Stimulated activated CD4-positive, alpha-beta T cell treated with anti-CD3 and anti-CD28 coated beads, Interleukin-12 subunit alpha, Interleukin-12 subunit beta, amount 100 ng/mL, for 4 hours (primary cell): ENCODE measurements around the gene TRIM71.

Experiments used
- DNase-seq: peaks from one replicate; pipeline ENCODE4 v3.0.0-alpha.2; 2020

TRIM71 gene

DNA sequence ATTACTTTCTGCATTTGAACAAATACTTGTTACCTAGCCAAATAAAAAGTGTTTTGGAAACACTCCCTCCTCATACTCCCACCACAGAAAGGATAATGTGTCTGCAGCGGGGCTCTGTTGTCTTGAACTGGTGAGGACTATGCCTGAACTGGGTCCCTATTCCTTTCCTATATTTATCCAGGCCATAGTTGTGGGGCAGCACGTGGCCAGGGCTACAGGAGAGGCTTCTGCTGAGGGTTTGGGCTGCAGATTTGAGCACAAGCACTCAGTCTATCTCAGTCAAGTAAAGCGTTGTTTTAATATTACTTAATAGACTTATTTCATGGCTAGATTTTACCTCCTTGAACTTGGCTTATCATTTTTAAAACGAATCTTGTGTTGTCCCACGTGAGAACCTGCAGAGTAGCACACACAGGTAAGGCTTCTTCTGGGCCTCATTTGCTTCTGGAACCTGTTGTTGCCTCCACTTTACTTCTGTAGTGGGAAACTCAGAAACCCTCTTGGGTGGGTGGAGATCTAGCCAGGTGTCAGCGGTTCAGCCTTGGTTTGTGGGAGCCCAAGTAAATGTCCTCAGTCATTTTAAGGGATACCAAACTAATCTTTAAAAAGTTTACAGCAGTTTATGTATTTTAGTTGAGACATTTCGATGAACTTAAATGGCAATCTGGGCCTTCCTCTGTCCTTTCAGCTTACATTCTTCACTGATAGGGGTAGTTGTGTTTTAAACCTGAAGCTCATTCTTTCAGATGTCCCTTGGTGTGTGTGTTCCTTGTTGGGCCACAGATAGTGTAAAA lies 51.1 kb downstream of the TRIM71 start:
- DNase-seq = no peak

DNA sequence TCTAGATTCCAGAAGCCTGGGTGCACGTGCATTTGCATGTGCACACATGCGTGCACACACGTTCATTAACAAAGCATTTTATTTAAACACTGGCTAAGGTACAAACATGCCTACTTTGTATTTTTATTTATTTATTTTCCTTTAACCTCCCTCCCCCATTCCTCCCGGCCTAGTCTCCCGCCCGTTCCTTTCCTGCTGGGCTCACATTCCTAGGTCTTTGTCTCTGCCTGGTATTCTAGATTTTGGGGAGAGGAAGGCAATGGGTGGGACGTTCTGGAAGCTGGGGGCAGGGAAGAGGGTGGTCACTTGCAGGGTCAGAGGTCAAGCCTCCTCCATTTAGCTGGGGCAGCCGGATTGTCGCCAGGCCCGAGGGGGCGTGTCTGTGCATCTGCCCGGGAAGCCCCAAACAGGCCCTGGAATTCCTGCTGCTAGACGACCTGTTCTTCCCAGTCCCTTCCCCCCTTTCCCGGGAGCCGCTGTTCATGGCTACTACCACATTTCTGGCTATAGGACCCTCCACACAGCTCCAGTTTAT lies 51.8 kb downstream of the TRIM71 start:
- DNase-seq = no peak

DNA sequence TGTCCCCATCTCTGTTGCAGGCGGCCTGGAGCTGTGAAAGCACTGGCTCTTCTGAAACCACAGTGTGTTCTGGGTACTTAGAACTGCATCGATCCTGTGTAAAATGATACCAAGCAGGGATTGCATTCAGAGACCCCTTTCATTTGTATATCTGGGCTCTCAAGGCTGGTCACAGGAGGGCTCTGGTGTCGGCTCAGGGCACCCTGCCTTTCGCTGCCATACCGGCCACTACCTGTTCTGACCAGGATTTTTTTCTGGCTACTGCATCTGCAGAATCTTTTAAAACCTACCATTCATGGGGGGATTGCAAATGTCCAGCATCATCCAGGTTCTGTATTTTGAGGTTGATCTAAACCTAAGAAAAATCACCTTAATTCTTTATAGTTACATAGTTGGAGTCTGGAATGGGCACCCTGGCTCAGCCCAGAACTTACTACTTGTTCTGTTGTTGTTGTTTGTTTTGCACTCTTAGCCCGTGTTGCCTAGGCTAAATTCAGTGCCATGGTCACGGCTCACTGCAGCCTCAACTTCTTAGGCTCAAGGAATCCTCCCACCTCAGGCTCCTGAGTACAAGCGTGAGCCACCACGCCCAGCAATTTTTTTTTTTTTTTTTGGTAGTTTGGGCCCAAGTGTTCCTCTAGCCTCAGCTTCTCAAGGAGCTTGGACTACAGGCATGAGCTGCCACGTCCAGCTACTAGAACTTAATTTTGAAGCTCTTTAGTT lies 52.7 kb downstream of the TRIM71 start:
- DNase-seq = no peak

DNA sequence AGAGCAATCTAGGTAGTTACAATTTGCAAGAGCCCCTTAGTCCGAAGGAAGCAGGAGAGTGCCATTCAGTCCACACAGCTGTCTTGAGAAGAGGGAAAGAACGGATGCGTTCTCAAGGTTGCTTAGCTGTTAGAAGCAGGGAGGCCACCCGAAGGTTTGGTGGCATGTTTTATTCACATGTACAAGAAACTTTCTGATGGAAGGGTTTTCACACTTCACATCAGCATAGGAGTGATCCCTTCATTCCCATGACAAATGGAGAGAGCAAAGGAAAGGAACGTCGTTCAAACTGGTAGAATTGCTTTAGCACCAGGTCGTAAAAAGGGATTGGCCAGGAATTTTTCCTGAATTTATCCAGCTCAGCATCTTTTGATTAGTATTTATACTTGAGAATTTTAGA lies 53.5 kb downstream of the TRIM71 start:
- no peak for DNase-seq

DNA sequence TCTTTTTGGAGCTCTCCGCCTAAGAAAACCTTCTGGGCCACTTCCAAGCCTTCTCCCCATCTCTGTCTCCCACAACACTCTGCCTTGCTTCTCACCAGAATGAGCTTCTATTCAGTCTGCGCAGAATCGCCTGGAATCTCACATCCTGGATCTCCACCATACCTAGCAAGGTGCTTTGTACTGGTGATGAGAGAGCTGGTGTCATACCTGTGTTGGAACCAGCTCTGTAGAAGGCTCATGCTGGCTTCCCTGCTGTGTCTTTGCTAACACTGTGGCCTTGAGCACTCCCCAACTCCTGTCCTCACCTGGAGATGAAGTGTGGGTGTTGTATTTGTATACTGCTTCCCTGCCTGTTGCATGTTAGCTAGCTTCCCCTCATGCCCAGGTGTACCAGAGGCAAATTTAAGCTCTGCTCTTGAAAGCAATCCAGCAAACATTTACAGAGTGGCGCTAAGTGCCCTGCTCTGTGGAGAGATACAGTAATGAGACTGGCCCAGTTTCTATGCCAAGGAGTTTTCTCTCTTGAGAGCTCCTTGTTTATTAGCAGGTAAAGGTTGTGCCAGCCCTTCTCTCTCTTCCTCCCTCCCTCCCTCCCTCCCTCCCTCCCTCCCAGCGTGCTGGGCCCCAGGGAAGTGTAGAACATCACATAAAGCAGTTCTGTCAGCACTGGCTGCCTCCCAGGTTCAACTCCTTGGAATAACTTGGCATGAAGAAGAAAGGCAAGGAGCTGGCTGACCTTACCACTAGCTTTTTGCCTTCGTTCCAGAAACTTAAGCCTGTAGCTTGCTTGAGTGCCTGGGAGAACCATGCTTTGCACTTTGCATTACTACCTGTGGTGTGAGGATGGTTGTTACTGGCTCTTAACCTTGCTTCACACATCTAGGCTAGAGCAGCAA lies 54.9 kb downstream of the TRIM71 start:
- DNase-seq = no peak

DNA sequence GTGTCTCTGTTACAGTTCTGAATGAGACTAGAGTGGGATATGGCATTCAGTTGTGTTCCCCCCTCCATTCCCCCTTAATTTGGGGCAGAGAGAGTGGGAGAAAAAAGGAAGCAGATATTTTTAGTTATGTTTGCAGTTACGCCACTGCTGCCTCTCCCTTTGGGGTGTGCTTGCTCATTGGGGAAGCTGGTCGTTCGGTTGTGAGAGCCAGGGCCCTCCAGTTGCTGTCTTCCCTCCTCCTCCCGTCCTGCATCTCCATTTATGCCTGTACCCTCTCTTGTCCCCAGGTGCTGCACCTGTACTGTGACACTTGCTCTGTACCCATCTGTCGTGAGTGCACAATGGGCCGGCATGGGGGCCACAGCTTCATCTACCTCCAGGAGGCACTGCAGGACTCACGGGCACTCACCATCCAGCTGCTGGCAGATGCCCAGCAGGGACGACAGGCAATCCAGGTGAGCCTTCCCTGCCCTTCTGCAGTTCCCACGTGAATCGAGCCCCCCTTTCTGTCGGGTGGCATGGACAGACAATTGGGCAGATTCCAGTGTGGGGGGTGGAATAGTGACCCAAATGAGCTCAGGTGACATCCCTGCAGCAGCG lies 55.8 kb downstream of the TRIM71 start:
- no peak for DNase-seq

DNA sequence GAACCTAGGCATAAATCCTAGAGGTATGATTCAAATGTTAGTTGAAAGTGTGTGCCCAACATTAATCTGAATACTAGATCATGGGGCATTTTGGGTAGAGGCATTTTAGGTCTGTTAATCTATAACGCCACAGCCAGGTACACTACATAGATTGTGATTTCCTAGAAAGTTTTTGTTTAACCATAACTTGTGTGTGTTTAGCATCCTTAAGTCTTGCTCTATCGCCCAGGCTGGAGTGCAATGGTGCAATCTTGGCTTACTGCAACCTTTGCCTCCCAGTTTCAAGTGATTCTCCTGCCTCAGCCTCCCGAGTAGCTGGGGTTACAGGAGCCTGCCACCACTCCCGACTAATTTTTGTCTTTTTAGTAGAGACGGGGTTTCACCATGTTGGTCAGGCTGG lies 59.1 kb downstream of the TRIM71 start:
- no peak for DNase-seq

DNA sequence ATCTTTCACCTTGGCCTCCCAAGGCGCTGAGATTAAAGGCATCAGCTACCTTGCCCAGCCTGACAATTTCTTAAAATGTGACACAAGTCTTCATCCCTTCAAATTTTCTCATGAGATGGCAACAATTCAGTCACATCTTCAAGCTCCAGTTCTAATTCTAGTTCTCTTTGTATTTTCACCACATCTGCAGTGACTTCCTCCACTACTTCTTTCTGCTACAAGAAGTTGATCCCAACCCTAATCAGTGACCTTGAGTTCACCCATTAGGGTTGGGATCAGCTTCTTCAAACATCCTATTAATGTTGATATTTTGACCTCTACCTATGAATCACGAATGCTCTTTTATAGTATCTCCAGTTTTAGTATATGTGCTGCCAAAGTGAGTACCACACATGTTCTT lies 59.8 kb downstream of the TRIM71 start:
- DNase-seq = no peak

DNA sequence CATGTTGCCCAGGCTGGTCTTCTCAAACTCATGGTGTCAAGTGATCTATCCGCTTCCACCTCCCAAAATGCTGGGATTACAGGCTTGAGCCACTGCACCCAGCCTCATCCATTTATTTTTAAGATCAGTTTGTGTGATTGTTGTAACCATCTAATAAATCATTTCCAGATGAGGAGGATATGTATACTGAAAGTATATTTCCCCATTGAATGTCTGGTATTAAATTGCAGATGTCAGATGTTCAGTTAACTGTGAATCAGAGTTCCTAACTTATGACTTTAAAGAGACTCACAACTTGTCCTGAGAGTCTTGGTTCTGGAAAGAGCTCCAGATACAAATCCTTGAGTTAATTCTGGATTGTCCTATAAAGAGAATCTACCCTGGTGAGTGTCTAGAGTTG lies 62.4 kb downstream of the TRIM71 start:
- DNase-seq = no peak

DNA sequence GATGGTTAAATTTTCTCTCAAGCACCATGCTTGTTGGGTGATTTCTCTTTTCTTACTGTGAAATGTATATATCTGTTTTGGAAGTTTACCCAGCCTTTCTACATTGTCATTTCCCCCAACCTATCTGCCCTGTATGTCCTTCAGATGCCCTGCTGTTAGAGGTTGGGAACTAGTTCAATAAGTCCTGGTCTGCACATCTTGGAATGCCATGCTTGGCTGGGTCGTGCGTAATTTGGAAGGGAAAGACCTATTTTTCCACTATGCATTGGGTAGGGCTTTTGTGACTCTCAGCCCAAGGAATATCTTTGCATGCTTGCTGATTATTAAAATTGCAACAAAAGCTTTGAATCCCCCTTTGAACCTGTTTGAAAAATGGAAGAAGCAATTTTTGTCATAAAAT lies 63.8 kb downstream of the TRIM71 start:
- DNase-seq = no peak

DNA sequence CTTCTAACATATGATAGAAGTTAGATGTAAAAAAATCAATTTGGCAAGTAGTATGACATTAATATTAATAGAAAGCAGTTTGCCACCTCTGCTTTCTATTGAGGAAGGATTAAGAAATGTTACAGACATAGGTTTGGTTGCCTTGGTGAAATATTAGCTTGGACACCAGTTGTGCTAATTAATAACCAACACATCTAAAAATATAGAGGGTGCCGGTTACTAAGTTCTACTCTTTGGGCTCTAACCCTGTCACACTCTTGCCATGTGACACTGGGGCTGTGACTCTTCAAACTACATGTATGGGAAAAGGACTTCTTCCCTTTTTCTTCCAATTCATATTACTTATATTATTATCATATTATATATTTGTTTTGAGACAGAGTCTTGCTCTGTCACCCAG lies 64.4 kb downstream of the TRIM71 start:
- no peak for DNase-seq

DNA sequence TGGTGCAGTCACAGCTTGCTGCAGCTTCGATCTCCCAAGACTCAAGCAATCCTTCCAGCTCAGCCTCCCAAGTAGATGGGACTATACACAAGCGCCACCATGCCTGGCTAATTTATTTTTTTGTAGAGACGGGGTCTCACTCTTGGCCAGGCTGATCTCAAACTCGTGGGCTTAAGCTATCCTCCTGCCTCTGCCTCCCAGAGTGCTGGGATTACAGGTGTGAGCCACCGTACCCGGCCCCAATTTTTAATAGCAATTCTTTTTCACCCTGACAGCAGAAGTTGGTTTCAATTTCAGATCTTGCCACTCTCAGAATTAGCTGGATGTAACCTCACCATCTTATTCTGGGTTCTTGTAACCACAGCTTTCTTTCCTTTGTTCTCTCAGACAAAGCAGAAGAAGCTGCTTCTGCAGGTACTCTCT lies 64.8 kb downstream of the TRIM71 start:
- DNase-seq = no peak

DNA sequence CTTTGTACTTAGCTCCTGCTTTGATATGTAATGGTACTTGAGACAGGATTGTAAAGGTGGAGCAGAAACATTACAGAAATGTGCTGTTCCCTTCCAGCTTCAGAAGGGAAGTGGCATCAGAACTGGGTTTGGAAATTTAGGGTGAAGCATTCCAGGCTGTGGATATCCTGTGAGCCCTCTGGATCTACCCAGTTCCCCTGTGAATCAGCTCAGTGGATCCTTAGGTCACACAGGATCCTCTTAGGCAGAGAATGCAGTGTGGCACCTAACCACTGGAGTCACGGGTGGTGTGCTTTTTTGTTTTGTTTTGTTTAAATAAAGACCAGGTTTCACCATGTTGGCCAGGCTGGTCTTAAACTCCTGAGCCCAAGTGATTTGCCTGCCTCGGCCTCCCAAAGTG lies 66.0 kb downstream of the TRIM71 start:
- no peak for DNase-seq

DNA sequence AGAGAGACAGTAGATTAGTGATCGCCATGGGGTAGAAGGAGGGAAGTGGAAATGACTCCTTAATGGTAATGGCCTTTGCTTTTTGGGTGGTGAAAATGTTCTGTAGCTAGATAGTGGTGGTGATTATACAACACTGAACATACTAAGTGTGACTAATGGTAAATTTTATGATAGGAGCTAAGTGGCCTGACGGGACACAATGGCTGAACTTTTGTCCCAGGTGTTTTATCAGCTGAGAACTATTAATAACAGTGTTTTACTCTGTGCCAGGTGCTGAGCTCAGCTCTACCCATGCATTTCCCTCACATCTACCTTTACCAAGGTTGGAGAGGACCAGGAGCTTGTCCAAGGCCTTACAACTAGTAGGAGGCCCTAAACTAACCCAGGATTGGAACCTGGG lies 66.8 kb downstream of the TRIM71 start:
- no peak for DNase-seq

DNA sequence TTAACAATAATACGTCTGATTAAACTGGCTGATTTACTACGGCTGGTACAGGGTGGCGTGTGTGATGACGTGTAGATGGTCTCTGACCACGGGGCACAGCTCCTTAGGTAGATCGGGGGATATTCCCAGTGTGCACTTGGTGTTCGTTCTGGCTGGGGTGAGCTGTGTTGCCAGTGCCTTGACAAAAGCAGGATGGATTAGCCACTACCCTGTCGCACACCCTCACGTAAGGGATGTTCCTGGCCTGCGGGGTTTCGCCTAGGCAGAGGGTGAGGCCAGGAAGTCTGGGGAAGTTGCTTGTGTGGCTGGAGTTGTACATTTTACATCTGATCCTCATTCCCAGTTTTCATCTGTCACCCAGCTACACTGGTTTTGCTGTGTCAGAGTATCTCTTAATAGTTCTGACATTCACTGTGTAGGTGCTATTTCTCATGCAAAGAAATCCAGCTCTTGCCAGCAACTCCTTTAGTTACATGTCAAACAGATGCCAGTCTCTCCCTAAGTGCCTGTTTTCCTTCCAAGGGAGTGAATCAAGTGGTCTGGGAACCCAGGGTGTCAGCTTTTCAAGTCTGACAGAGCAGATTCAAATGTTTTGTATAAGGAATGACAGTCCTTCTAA lies 67.6 kb downstream of the TRIM71 start:
- DNase-seq = no peak

DNA sequence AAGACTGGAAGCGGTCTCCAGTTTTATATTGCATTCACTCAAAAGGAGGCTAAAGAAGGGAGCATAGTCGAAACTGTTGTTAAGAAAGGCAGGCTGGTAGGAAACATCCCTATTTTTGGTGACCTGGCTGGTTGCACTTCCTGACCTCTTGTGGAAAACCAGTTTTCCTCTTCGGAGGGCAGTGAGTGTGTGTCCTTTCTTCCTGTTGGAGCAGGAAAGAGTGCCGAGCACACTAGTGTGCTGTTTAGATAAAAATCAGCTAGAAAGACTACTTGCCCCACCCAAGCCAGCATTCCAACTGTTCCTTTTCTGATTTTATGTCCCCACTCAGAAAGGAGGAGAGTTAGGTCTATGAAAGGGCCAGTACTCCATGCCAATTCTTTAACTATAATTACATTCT lies 68.5 kb downstream of the TRIM71 start:
- DNase-seq = no peak

DNA sequence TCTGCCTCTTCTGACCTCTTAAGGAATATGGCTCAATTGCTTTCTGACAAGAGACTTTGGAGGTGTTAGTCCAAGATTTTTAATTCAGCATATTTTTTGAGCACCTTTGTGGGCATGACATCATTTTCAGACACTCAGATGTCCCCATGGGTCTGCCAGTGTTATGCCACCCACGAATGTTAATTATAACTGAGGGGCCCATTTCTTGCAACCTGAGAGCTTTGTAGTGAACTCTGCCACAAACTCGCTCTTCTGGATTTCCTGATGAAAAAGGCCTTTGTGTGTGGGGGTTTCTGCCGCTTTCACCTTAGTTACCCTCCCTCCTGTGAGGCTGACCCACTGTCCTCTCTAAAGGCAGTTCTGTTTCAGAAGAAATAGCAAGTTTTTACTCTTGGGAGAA lies 69.1 kb downstream of the TRIM71 start:
- no peak for DNase-seq

DNA sequence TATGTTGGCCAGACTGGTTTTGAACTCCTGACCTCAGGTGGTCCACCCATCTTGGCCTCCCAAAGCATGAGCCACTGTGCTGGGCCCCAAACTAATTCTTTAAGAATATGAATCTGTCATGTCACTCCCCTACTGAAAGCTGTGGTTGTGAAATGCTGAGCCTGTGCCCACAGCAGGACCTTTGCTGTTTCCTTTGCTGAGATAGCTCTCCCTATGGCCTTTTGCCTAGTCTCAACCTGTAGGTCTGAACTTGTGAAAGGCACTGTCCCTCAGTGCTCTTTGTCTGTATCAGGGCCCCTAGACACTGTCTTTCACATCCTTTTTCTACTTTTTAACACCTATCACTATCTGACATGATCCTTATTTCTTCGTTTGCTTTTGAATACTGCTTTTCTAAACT lies 70.9 kb downstream of the TRIM71 start:
- DNase-seq = no peak

DNA sequence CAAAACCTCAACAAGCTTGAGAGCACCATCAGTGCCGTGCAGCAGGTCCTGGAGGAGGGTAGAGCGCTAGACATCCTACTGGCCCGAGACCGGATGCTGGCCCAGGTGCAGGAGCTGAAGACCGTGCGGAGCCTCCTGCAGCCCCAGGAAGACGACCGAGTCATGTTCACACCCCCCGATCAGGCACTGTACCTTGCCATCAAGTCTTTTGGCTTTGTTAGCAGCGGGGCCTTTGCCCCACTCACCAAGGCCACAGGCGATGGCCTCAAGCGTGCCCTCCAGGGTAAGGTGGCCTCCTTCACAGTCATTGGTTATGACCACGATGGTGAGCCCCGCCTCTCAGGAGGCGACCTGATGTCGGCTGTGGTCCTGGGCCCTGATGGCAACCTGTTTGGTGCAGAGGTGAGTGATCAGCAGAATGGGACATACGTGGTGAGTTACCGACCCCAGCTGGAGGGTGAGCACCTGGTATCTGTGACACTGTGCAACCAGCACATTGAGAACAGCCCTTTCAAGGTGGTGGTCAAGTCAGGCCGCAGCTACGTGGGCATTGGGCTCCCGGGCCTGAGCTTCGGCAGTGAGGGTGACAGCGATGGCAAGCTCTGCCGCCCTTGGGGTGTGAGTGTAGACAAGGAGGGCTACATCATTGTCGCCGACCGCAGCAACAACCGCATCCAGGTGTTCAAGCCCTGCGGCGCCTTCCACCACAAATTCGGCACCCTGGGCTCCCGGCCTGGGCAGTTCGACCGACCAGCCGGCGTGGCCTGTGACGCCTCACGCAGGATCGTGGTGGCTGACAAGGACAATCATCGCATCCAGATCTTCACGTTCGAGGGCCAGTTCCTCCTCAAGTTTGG lies 72.9 kb downstream of the TRIM71 start:
- no peak for DNase-seq

DNA sequence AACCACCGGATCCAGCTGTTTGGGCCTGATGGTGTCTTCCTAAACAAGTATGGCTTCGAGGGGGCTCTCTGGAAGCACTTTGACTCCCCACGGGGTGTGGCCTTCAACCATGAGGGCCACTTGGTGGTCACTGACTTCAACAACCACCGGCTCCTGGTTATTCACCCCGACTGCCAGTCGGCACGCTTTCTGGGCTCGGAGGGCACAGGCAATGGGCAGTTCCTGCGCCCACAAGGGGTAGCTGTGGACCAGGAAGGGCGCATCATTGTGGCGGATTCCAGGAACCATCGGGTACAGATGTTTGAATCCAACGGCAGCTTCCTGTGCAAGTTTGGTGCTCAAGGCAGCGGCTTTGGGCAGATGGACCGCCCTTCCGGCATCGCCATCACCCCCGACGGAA lies 73.6 kb downstream of the TRIM71 start:
- no peak for DNase-seq
